ENCODE results near the gene CITED4.

The CITED4 gene

GRCh38 chr1:40819101-40819500 is 43.1 kb downstream of the CITED4 start:
- ATAC-seq, result no peak
- Mint-ChIP-seq H3K36me3 (no peaks in the 10 kb centered on the region), H3K4me3 (peak overlapping the region; percentile 77), H3K27ac (peak overlapping the region; percentile 52), H3K9me3 (no peaks in the 10 kb centered on the region), H3K4me1 (peaks cover 14% of the 10 kb centered on the region)
- DNase-seq (ENCODE audit: low spot score in 2 of 2), result no peak

- H3K4me3 Mint-ChIP-seq, result peak overlapping the region; percentile 77
- H3K36me3 Mint-ChIP-seq, result no peaks in the 10 kb centered on the region
- H3K4me1 Mint-ChIP-seq, result peaks cover 14% of the 10 kb centered on the region
- ATAC-seq, result peak; percentile 94
- no peaks in the 10 kb centered on the region for H3K9me3 Mint-ChIP-seq
- peak overlapping the region; percentile 52 for H3K27ac Mint-ChIP-seq
- peak; percentile 66 to 89 for DNase-seq (ENCODE audit: low spot score in 2 of 2)
These were observed 43.8 kb downstream of the CITED4 start for GRCh38 chr1:40818264-40818961.

GRCh38 chr1:40817791-40818263 is 44.3 kb downstream of the CITED4 start:
- DNase-seq (ENCODE audit: low spot score in 2 of 2) (no peak), ATAC-seq (no peak)
- no peaks in the 10 kb centered on the region for H3K36me3 Mint-ChIP-seq
- peaks cover 14% of the 10 kb centered on the region for H3K4me1 Mint-ChIP-seq
- peak overlapping the region; percentile 52 for H3K27ac Mint-ChIP-seq
- no peaks in the 10 kb centered on the region for H3K9me3 Mint-ChIP-seq
- H3K4me3 Mint-ChIP-seq, result peak overlapping the region; percentile 77

GRCh38 chr1:40815420-40815819 is 46.7 kb downstream of the CITED4 start:
- ATAC-seq (no peak), DNase-seq (ENCODE audit: low spot score in 2 of 2) (no peak)
- Mint-ChIP-seq H3K36me3 (no peaks in the 10 kb centered on the region), H3K4me1 (peaks cover 15% of the 10 kb centered on the region), H3K9me3 (no peaks in the 10 kb centered on the region), H3K27ac (no peak overlapping the region), H3K4me3 (no peak overlapping the region)
